ENCODE measurements around the gene ZNF169. TPM values are rescaled to one million over a fixed set of nuclear protein-coding genes. Genes with fewer than 3 reads are reported as not detected.
"Not testable (repeated sequence)": the region's sequence is repeated elsewhere in the genome, so short reads cannot be mapped to it uniquely, and the experiment has no call there.

The ZNF169 gene
- total RNA-seq, 1 donor, result 4.7 TPM

GRCh38 chr9:94322342-94322940, 63.3 kb downstream of the ZNF169 start:
- not testable (repeated sequence) for H3K4me3 ChIP-seq (ENCODE audit: low read depth, low read length); DNase-seq (ENCODE audit: low read depth)

DNA sequence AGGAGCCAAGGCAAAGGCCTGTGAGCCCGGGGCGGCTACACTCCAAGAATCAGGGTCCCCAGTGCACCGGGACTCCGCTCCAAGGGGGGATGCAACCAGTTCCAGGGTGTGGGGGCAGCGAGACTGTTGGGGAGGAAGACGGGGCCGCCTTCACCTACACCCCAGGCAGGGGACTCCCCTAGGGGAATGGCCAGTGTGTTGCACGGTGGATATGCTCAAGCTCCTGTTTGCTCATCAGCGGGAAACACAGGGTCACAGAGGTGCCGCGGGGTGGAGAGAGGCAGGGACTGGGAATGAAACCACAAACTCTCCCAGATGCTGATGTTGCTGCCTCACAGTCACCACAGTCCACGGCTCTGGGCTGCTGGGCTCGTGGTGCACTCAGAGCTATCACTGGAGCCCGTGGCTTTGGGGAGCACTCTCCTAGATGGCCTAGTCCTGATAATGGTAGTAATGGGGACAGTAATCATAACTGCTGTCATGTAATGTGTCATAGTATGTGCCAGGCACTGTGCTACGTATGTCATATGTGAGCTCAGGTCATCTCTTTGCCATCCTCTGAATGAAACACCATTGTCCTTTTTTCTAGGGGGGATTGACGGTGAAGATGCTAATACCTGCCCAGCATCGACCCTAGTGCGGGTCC, 64.2 kb downstream of the ZNF169 start:
- H3K4me3 ChIP-seq (ENCODE audit: low read depth, low read length); DNase-seq (ENCODE audit: low read depth): not testable (repeated sequence)

DNA sequence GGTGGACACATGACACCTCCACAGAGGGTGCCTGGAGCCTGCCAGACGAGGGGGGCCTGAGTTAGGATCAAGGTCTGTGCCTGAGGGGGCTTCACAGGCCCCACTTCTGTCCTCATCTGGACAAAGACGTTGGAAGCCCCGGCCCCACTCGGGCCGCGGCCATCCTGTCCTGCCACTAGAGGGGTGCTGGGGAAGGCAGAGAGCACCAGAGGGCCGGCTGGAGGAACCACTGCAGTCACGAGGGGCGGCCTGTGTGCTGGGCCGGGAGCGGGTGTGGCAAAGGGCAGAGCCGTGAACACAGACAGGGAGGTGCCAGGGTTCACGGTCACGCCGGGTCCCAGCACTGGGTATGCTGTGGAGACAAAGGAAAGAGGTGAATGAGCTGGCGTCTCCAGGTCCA, 66.5 kb downstream of the ZNF169 start:
- not testable (repeated sequence) for H3K4me3 ChIP-seq (ENCODE audit: low read depth, low read length); DNase-seq (ENCODE audit: low read depth)

- H3K4me3 ChIP-seq (ENCODE audit: low read depth, low read length); DNase-seq (ENCODE audit: low read depth): not testable (repeated sequence)
Observed at GRCh38 chr9:94328544-94328943, 69.4 kb downstream of the ZNF169 start, which contains the start of gene NUTM2F. NUTM2F (minus strand) TSS chr9:94328644; CDS start chr9:94328623, 21 bp downstream.

- not testable (repeated sequence) for H3K4me3 ChIP-seq (ENCODE audit: low read depth, low read length); DNase-seq (ENCODE audit: low read depth)
Observed at GRCh38 chr9:94336445-94336844, 77.3 kb downstream of the ZNF169 start.

- H3K4me3 ChIP-seq (ENCODE audit: low read depth, low read length); DNase-seq (ENCODE audit: low read depth): not testable (repeated sequence)
Observed at GRCh38 chr9:94338723-94339122, 79.6 kb downstream of the ZNF169 start.

GRCh38 chr9:94339657-94340056, 80.6 kb downstream of the ZNF169 start:
- H3K4me3 ChIP-seq (ENCODE audit: low read depth, low read length); DNase-seq (ENCODE audit: low read depth): not testable (repeated sequence)

GRCh38 chr9:94340750-94341149, 81.7 kb downstream of the ZNF169 start:
- DNase-seq (ENCODE audit: low read depth); H3K4me3 ChIP-seq (ENCODE audit: low read depth, low read length): not testable (repeated sequence)

- DNase-seq (ENCODE audit: low read depth); H3K4me3 ChIP-seq (ENCODE audit: low read depth, low read length): not testable (repeated sequence)
Observed at GRCh38 chr9:94341703-94342102, 82.6 kb downstream of the ZNF169 start.

DNA sequence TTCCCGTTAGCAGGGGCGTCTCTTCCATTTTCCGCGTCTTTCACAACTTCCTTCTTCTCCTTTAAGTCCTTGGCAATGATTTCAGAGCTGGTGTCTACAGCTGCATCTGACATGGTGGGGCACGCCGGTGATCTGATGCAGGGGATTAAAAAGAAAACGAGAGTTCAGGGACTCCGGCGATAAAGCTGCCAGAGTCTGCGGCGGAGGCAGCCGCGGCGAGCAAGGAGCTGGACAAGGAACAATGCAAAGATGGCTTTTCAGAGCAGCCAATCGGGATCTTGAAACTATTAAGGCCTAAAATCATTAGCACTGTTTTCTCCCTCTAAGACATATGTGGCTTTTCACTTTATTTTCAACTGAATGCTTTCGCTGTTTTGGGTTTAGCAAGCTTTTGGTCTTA, 88.4 kb downstream of the ZNF169 start:
- not testable (repeated sequence) for H3K4me3 ChIP-seq (ENCODE audit: low read depth, low read length); DNase-seq (ENCODE audit: low read depth)

DNA sequence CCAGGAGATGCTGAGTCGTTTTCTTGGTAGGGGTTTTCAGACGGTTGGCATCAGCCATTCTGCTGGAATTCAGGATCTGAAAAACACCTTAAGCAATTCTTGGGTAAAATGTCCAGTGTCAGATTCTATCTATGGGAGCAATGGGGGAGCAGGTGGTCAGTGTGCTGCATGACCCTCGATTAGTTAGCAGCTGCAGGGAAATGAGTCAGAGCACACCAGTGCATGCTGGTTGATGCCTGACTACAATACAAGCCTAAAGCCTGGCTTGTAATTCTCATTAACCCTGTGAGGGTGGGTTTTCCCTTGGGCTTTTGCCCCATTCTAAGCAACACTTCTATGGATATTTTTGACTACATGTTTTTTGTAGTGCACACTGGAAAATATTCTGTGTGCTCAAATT, 89.7 kb downstream of the ZNF169 start:
- H3K4me3 ChIP-seq (ENCODE audit: low read depth, low read length); DNase-seq (ENCODE audit: low read depth): not testable (repeated sequence)

Other genes starting within 250 kb of the ZNF169 start
- 7.8 and 11.9 TPM in 2 replicates for gene PTPDC1, start 174.8 kb upstream of the ZNF169 start, total RNA-seq
- not detected in 2 replicates for gene NUTM2F, start 69.3 kb downstream of the ZNF169 start, total RNA-seq